ENCODE results near the gene C2orf42. TPM values are rescaled to one million over a fixed set of nuclear protein-coding genes. Genes with fewer than 3 reads are reported as not detected.

C2orf42 gene
- total and polyA plus RNA-seq, 9 donors = 8.3 to 26.1 (median 21.4) TPM

- Histone ChIP-seq H3K4me1 (ENCODE audit: insufficient read depth) (no peaks in the 10 kb centered on the region), H3K27me3 (no peaks in the 10 kb centered on the region), H3K4me3 (no peak overlapping the region), H3K9me3 (no peaks in the 10 kb centered on the region), H3K36me3 (no peaks in the 10 kb centered on the region), H3K27ac (no peak overlapping the region)
- intact Hi-C loops (cut with DNase I) = no loop called here
- TF ChIP-seq CTCF (IDR thresholded peaks at IDR 0.05) = no peak
- no peak for DNase-seq
- 91 to 96% (median 92%) methylated on average over 3 of the region's 3 CpGs for WGBS, 3 donors
These were observed 10.5 kb upstream of the C2orf42 start for GRCh38 chr2:70201225-70201768.

- no peak overlapping the region for H3K4me3 ChIP-seq
- intact Hi-C loops (cut with DNase I) = no loop called here
- H3K36me3 ChIP-seq = no peaks in the 10 kb centered on the region
- no peak overlapping the region for H3K27ac ChIP-seq
- H3K9me3 ChIP-seq = no peaks in the 10 kb centered on the region
- TF ChIP-seq EP300 (IDR thresholded peaks at IDR 0.05) (no peak), POLR2A (IDR thresholded peaks at IDR 0.05) (no peak), CTCF (IDR thresholded peaks at IDR 0.05) (no peak)
- DNase-seq = no peak
- H3K27me3 ChIP-seq = no peaks in the 10 kb centered on the region
- H3K4me1 ChIP-seq (ENCODE audit: insufficient read depth) = no peaks in the 10 kb centered on the region
- WGBS, 3 donors = 68 to 83% (median 82%) methylated on average over 4 of the region's 4 CpGs
These were observed 8.6 kb upstream of the C2orf42 start for GRCh38 chr2:70199320-70199864.

- Histone ChIP-seq H3K4me1 (ENCODE audit: insufficient read depth) (no peaks in the 10 kb centered on the region), H3K27me3 (no peaks in the 10 kb centered on the region), H3K36me3 (no peaks in the 10 kb centered on the region), H3K9me3 (no peaks in the 10 kb centered on the region), H3K27ac (no peak overlapping the region), H3K4me3 (no peak overlapping the region)
- intact Hi-C loops (cut with DNase I) = loop anchor here in 1 of 4 donors (5.0 kb wide), 1 partner anchor 55 kb away; the partner anchor contains the start of gene TIA1
- no peak for DNase-seq
- no peak for TF ChIP-seq CTCF (IDR thresholded peaks at IDR 0.05)
- TF ChIP-seq POLR2A (IDR thresholded peaks at IDR 0.05) = no peak
- no peak for TF ChIP-seq EP300 (IDR thresholded peaks at IDR 0.05)
- WGBS, 3 donors = 80 to 87% (median 87%) methylated on average over 5 of the region's 5 CpGs
These were observed 1.7 kb upstream of the C2orf42 start for GRCh38 chr2:70192516-70192915.

GRCh38 chr2:70191244-70191735, 471 bp upstream of the C2orf42 start:
- Histone ChIP-seq H3K27ac (peak overlapping the region; percentile 96), H3K4me3 (peak overlapping the region; percentile 88), H3K36me3 (no peaks in the 10 kb centered on the region), H3K9me3 (no peaks in the 10 kb centered on the region), H3K4me1 (ENCODE audit: insufficient read depth) (no peaks in the 10 kb centered on the region), H3K27me3 (no peaks in the 10 kb centered on the region)
- TF ChIP-seq CTCF (IDR thresholded peaks at IDR 0.05) (no peak), POLR2A (IDR thresholded peaks at IDR 0.05) (no peak)
- intact Hi-C loops (cut with DNase I) = loop anchor here in 1 of 4 donors (5.0 kb wide), 1 partner anchor 56 kb away; the partner anchor contains the start of gene TIA1
- DNase-seq = no peak
- WGBS, 3 donors = 65 to 70% (median 66%) methylated on average over 13 of the region's 13 CpGs
